GM18508 (cell line): ENCODE measurements around the gene PKHD1.

ENCODE experiments used
- ATAC-seq: cut with Tn5 transposase; IDR thresholded peaks from one replicate; pipeline ENCODE4 v1.9.1; 2021; ENCODE audit warnings: moderate number of reproducible peaks; ENCODE audit not compliant: insufficient read depth, unreplicated experiment

PKHD1 gene

DNA sequence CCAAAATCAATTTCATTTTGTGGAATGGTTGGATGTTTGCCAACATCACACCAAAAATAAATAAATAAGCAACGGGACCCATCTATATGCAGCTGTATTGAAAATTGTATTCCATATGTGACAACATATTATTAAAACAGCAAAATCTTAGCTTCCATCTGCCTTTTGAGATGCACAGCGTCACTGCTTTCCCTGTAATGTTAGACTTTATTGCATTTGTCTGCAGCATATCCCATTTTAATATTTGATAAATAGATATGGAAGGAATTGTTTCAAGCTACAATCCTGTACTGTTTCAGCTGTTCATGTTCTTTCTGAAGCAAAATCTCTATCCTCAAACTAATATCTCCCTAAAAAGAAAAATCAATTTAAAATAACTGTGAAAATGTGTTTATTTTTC, 509.1 kb downstream of the PKHD1 start:
- ATAC-seq, result no peak

GRCh38 chr6:51574040-51574439, 513.4 kb downstream of the PKHD1 start:
- ATAC-seq, result no peak

- ATAC-seq, result no peak
Measured at GRCh38 chr6:51571168-51571567, 516.2 kb downstream of the PKHD1 start.

DNA sequence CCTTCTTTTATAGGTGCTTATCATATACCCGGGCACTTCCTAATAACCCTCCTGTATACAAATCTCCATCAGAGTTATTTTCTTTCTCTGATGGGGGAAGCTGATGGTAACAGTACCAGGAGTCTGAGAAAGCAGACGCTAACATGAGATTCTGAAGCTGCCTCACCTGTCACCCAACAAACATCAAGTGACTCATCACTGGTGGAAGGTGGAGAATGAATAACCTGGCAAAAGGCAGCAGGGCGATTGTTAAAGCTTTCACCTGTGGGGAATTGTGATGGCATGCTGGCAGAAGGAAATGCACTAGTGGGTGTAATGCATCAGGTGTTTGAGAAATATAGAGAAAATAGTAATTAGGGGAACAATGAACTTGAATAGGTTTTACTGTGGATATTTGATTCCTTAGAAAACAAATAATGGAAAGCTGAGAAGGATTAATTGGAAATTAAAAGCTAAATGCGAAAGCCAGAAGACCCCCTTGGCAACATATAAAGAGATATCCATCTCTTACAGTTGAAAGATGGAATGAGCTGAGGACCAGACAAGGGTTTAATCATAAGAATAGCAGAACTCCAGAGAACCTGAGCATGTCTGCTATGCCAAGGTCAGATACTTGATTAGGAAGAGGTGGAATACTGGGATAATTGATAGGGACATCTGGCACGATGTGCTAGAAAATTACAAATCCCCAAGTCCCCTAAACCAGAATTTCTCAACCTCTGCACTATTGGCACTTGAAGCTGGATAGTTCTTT, 517.1 kb downstream of the PKHD1 start:
- no peak for ATAC-seq

- ATAC-seq, result no peak
Measured at GRCh38 chr6:51569594-51569993, 517.8 kb downstream of the PKHD1 start.

DNA sequence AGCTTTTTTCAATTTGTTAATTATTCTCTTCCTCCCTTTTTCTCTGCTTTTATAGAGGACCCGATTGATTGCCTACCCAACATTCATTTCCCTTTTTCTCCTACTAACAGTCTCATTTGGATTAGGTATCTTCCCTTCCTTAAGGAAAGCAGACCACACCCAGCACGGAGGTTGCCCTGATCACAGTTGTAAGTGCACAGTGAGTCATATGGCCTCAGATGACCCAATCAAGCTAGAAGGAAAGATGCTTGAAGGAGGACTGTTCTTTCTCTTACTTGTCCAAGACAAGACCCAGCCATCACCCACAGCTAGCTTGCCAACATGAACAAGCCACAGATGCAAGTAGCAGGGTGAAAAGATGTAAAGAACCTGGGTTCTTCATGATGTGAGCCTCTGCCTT, 518.6 kb downstream of the PKHD1 start:
- no peak for ATAC-seq

DNA sequence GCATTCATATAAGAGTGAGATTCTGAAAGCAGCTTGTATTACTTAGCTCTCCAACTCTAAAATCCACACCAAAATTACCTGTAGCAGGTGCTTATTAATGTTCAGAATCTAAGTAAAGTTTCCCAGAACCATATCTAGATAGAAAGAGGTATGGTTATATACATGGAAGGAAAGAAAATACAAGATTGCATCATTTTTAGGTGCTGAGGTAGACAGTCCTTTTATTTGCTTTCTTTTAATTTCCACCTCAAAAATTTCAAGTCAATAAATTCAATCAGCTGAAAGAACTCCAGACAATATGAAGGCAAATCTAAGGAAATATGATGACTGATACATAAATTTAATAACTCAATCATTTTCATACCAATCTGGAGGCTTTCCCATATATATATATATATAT, 521.9 kb downstream of the PKHD1 start:
- ATAC-seq, result no peak
